ENCODE measurements around the gene BLOC1S5.
"Not testable (repeated sequence)": the region's sequence is repeated elsewhere in the genome, so short reads cannot be mapped to it uniquely, and the experiment has no call there.

Gene BLOC1S5

DNA sequence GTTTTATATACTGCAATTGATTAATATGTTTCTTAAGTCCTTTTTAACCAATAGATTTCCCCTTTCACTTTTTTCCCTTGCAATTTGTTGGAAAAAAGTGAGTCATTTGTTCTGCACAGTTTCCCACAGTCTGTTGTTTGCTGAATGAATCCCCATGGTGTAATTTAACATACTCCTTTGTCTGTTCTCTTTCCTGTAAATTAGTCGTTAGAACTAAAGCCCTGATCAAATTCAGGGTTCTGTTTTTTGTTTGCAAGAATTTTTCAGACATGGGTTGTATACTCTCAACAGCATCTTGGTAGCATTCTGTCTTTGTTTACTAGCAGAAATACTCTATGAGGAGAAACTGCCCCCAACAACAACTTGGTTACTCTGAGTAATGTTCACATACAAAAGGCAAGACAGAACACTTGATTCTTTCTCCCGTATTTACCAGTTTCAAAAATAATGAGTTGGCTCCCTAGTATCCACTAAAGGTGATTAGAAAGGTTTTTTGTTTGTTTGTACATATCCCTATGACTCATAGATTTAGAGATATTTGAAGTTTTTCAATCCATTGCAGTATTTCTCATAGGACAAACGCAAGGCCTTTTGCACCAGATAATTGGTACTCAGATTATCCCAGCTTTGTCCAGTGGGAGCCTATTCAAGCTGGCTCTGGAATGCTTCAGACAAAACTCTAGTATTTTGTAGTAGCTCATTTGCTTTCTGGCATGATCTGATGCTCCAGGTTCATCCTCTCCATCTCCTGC is 16.5 kb downstream of the BLOC1S5 start:
- no peak for DNase-seq (ENCODE audit: extremely low read depth in 1 of 2, low read depth in 1 of 2)

GRCh38 chr6:8045769-8046168 is 18.4 kb downstream of the BLOC1S5 start:
- DNase-seq (ENCODE audit: extremely low read depth in 1 of 2, low read depth in 1 of 2): not testable (repeated sequence)

GRCh38 chr6:8043221-8043620 is 21.0 kb downstream of the BLOC1S5 start:
- no peak for DNase-seq (ENCODE audit: extremely low read depth in 1 of 2, low read depth in 1 of 2)

DNA sequence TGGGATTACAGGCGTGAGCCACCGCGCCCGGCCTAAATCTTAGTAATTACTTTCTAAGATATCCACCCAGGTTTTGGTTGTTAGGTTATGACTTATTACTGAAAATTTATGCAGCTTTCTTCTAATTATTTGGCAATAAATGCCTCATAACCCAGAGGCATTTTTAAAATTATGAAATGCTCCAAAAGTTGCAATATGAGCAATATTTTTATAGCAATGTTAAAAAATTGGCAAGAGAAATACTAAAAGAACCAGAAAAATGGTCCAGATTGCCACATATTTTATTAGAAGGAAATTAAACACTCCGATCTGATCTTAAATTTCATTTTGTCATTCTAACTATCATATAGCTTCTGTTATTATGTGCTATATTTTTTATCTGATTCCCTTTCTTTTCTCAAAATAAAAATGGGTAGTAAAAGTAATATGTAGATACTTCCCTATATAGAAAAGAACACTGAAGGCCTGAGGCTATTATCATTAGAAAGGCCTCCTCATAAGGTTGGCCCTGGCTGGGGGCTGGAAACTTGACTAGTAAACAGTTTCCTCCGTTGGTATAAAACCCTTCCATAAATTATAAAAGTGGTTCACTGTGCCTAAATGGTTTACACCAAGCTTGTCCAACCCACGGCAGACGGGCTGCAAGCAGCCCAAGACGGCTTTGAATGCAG is 22.1 kb downstream of the BLOC1S5 start:
- no peak for DNase-seq (ENCODE audit: extremely low read depth in 1 of 2, low read depth in 1 of 2)

GRCh38 chr6:8034107-8034506 is 30.1 kb downstream of the BLOC1S5 start:
- DNase-seq (ENCODE audit: extremely low read depth in 1 of 2, low read depth in 1 of 2): not testable (repeated sequence)

GRCh38 chr6:8030920-8031319 is 33.3 kb downstream of the BLOC1S5 start:
- DNase-seq (ENCODE audit: extremely low read depth in 1 of 2, low read depth in 1 of 2): no peak

GRCh38 chr6:8029243-8029870 is 34.8 kb downstream of the BLOC1S5 start:
- DNase-seq (ENCODE audit: extremely low read depth in 1 of 2, low read depth in 1 of 2): no peak

DNA sequence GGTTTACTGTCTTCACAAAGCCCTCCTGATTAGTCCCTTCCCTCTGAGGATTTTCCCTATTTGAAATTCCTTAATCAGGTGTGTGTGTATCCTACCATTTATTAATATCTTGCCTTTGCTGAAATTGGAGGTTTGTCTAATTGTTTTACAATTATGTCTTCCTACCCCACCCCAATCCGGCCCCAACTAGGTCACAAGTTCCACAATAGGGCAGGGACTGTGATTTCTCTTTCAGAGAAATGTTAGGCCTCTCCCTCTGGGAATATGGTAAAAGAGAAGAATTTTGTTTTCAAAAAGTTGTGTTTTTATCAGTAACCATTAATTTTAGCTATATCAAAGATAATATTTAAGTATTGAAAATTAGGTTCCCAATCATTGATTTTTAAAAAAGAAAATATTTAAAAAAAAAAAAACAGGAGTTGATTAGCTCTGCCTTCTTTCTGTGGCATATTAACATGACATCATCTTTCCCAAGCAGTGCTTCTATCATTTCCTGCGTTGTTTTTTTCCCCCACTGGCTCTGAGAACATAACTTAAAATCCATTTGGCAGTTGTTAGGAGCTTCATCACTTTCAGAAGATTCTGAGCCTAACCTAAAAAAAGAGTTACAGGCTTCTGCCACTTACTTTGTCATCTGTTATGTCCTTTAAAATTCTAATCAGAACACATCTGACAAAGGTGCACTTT is 36.1 kb downstream of the BLOC1S5 start:
- DNase-seq (ENCODE audit: extremely low read depth in 1 of 2, low read depth in 1 of 2): no peak

GRCh38 chr6:8026800-8027199 is 37.4 kb downstream of the BLOC1S5 start:
- no peak for DNase-seq (ENCODE audit: extremely low read depth in 1 of 2, low read depth in 1 of 2)

DNA sequence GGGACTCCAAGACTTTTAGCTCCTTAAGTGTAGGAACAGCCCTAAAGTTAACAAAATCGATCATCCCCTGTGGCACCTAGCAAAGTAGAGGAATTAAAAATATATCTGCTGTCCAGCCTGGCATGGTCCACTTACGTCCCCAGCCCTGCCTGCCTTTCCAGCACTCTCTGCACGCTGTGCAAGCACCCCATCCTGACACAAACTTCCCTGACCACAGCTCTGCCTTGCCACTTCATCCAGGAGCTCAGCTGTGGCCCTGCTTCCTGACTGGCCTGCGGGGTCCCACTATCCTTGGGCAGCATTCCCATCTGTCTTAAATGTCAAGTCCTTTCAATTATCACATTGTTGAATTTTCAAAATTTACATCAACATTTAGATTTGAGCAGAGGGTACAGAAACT is 39.0 kb downstream of the BLOC1S5 start:
- no peak for DNase-seq (ENCODE audit: extremely low read depth in 1 of 2, low read depth in 1 of 2)

GRCh38 chr6:8023638-8024037 is 40.6 kb downstream of the BLOC1S5 start:
- no peak for DNase-seq (ENCODE audit: extremely low read depth in 1 of 2, low read depth in 1 of 2)

GRCh38 chr6:8020083-8020482 is 44.1 kb downstream of the BLOC1S5 start:
- no peak for DNase-seq (ENCODE audit: extremely low read depth in 1 of 2, low read depth in 1 of 2)

- no peak for DNase-seq (ENCODE audit: extremely low read depth in 1 of 2, low read depth in 1 of 2)
Observed at GRCh38 chr6:8017705-8018104, 46.5 kb downstream of the BLOC1S5 start.

- DNase-seq (ENCODE audit: extremely low read depth in 1 of 2, low read depth in 1 of 2): no peak
Observed at GRCh38 chr6:8017276-8017701, 46.9 kb downstream of the BLOC1S5 start.

DNA sequence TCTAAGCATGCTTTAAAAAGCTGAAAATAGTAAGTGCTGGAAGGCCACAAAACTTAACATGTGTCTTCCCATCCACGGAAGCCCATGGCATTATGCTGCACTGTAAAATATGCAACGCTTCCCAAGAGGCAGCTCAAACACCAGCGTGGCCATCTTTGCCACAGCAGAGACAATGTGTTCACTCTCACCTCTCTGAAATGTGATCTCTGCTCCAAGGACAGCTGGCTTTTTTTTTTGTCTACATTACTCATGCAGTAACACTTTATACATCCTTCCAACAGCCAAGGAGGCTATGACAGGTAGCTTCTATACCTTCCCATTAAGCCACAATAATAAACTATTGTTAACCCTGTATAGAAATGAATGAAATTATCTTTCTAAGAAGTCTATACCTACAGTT is 49.2 kb downstream of the BLOC1S5 start:
- no peak for DNase-seq (ENCODE audit: extremely low read depth in 1 of 2, low read depth in 1 of 2)

- DNase-seq (ENCODE audit: extremely low read depth in 1 of 2, low read depth in 1 of 2): no peak
Observed at GRCh38 chr6:8013763-8014162, 50.4 kb downstream of the BLOC1S5 start.

DNA sequence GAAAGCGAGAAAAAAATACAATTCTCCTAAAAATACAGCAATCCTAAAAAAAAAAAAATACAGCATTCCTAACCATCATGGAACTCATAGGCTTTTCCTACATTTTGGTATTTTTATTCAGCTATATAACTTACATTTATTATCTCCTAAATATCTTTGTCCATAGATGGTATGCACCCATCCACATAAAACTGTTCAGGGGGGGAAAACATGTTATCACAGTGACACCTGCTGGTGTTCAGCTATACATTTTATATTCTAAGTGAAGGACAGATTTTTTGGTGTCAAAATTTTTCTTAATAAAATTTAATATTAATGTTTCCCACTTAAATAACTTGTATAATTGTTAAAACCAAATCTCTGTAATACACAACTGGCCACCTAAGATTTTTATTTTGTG is 58.0 kb downstream of the BLOC1S5 start:
- no peak for DNase-seq (ENCODE audit: extremely low read depth in 1 of 2, low read depth in 1 of 2)

GRCh38 chr6:8005136-8005535 is 59.1 kb downstream of the BLOC1S5 start:
- DNase-seq (ENCODE audit: extremely low read depth in 1 of 2, low read depth in 1 of 2): no peak

GRCh38 chr6:8000636-8001035 is 63.6 kb downstream of the BLOC1S5 start:
- no peak for DNase-seq (ENCODE audit: extremely low read depth in 1 of 2, low read depth in 1 of 2)

DNA sequence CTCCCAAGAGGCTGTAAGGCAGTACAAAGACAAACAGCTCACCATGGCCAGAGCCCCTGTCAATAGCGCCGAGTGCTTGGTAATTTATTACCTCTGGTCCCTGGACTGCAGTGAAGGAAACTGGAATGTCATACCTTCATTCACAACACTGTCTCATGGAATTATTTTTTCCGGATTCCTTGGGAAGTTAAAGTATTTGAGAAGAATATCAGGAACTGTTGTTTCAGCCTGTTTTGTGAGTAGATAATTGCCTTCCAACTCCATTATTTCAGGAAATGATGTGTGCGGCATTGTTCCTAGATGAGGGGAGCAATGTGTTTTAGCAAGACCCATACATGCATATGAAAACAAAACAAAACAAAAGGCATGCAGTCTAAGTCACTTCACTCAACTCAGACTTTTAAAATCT is 64.0 kb downstream of the BLOC1S5 start:
- DNase-seq (ENCODE audit: extremely low read depth in 1 of 2, low read depth in 1 of 2): no peak

GRCh38 chr6:7999201-7999600 is 65.0 kb downstream of the BLOC1S5 start:
- DNase-seq (ENCODE audit: extremely low read depth in 1 of 2, low read depth in 1 of 2): no peak

Measured in activated CD8-positive, alpha-beta memory T cell treated with anti-CD3 and anti-CD28 coated beads for 1 hour (primary cell).